Vagina (tissue), 2 donors: ENCODE results near the gene PRKCB.

Experiments
- POLR2A ChIP-seq, 2 donors: fragments of 450-650 bp; IDR thresholded peaks; one replicate each; pipeline ENCODE4 v1.6.1; 2017; ENCODE audit warnings: antibody characterized with exemption in 2 of 2, mild to moderate bottlenecking in 2 of 2, moderate library complexity in 2 of 2
- POLR2AphosphoS5 ChIP-seq, 2 donors: sonication (generic); formaldehyde crosslinking; IDR thresholded peaks; one replicate each; pipeline ENCODE4 v1.9.0; 2017; ENCODE audit warnings: antibody characterized with exemption in 2 of 2, mild to moderate bottlenecking in 2 of 2, low read depth in 1 of 2; ENCODE audit not compliant: insufficient read depth in 1 of 2
- TF ChIP-seq, protein P1 (sequence below), 3 experiments: fragments of 450-650 bp in 2 of 3; fragments of 200-600 bp in 1 of 3; sonication (generic) in 1 of 3; IDR thresholded peaks; one replicate each; pipeline ENCODE4 v1.5.1; 2017 to 2019; ENCODE audit warnings: antibody characterized with exemption in 3 of 3, mild to moderate bottlenecking in 2 of 3, moderate library complexity in 2 of 3

DNA sequence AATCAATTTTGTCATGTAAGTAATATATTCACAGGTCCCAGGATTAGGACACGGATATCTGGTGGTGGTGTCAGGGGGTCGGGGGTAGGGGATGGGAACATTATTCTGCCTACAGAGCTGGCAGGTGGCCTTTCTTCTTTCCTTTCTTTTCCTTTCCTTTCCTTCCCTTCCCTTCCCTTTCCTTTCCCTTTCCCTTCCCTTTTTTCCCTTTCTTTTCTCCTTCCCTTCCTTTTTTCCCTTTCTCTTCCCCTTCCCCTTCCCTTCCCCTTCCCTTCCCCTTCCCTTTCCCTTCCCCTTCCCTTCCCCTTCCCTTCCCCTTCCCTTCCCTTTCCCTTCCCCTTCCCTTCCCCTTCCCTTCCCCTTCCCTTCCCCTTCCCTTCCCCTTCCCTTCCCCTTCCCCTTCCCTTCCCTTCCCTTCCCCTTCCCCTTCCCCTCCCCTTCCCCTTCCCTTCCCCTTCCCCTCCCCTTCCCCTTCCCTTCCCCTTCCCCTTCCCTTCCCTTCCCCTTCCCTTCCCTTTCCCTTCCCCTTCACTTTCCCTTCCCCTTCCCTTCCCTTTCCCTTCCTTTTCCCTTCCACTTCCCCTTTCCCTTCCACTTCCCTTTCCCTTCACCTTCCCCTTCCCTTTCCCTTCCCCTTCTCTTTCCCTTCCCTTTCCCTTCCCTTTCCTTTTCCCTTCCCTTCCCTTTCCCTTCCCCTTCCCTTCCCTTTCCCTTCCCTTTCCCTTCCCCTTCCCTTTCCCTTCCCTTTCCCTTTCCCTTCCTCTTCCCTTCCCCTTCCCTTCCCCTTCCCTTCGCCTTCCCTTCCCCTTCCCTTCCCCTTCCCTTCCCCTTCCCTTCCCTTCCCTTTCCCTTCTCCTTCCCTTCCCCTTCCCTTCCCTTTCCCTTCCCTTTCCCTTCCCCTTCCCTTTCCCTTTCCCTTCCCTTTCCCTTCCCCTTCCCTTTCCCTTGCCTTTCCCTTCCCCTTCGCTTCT is 145.9 kb downstream of the PRKCB start:
- TF ChIP-seq, protein P1, sequence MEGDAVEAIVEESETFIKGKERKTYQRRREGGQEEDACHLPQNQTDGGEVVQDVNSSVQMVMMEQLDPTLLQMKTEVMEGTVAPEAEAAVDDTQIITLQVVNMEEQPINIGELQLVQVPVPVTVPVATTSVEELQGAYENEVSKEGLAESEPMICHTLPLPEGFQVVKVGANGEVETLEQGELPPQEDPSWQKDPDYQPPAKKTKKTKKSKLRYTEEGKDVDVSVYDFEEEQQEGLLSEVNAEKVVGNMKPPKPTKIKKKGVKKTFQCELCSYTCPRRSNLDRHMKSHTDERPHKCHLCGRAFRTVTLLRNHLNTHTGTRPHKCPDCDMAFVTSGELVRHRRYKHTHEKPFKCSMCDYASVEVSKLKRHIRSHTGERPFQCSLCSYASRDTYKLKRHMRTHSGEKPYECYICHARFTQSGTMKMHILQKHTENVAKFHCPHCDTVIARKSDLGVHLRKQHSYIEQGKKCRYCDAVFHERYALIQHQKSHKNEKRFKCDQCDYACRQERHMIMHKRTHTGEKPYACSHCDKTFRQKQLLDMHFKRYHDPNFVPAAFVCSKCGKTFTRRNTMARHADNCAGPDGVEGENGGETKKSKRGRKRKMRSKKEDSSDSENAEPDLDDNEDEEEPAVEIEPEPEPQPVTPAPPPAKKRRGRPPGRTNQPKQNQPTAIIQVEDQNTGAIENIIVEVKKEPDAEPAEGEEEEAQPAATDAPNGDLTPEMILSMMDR (IDR thresholded peaks at IDR 0.05), result no peak
- no peak for TF ChIP-seq POLR2A (IDR thresholded peaks at IDR 0.05)
- TF ChIP-seq POLR2AphosphoS5 (IDR thresholded peaks at IDR 0.05; ENCODE audit: insufficient read depth in 1 of 2, low read depth in 1 of 2), result no peak
